ENCODE measurements around the gene GALNT18.
"Not testable (repeated sequence)": the region's sequence is repeated elsewhere in the genome, so short reads cannot be mapped to it uniquely, and the experiment has no call there.

GALNT18 gene

GRCh38 chr11:11378184-11378940 lies 243.4 kb downstream of the GALNT18 start:
- no peak for DNase-seq

DNA sequence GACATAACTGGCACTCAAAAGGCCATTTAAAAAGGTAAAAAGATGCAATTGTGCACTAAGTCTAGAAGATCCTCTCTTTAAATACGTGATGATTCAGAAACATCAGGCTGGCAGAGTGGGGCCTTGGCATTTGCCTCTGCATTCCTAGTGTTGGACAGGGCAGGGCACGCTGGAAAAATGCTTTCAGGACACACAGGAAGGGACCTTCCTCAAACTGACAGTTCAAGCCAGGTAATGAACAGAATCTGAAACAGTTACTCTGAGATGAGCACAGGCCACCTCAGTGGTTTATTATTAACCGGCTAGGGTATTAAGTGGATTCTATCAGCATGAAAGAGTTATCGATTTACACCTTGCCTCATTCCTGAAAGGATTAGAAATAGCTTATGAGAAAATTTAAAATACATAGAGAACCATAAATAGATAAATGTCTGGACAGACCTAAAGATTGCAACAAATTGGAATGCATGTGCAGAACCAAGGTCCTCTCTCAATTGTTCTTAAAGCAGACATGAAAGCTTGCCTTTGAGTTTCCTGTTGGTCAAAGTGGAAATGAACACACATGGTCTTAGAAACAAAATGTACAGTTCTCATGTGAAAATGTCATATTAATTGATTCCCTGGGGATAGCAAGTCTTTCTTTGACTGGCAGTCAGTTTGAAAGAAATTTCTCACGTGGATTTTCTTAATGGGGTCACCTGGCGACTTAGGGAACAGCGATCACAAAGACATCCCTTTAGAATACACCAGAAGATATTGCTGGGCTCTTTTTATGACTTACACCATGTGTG lies 247.3 kb downstream of the GALNT18 start:
- DNase-seq: no peak

DNA sequence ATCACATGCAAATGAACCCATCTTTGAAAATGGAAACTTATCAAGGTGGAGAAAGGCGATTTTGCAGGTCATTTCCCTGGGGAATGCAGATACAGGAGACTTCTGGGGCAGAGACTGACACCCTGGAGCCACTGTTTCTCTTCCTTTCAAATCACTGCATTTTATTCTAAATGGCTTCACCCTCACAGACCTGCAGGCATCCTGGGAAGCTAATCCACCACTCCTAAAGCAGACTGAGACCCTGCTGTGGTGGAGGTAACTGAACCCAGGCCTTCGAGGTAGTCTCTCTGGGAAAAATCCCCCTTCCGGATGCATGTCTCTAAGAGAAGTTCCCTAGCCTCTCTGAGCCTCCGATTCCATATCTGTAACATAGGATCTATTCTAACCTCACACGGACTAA lies 247.9 kb downstream of the GALNT18 start:
- no peak for DNase-seq

DNA sequence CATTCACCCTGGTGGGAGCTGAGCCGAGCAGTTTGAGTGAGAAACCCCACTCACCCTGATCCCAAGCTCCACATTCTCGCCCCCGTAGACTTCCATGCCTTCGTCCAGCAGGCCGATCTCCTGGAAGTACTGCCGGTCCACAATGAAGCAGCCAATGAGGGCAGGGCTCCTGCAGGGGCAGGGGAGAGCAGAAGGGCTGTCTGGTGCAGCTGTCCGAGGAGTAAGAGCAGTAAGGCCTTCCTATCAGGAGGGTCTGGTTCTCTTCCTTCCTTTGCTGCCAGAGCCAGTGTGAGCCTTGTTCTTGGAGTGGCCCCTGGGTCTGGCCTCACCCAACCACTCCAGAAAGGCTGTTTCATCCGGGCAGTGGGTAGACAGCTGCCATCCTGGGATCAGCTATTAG lies 249.3 kb downstream of the GALNT18 start:
- no peak for DNase-seq

DNA sequence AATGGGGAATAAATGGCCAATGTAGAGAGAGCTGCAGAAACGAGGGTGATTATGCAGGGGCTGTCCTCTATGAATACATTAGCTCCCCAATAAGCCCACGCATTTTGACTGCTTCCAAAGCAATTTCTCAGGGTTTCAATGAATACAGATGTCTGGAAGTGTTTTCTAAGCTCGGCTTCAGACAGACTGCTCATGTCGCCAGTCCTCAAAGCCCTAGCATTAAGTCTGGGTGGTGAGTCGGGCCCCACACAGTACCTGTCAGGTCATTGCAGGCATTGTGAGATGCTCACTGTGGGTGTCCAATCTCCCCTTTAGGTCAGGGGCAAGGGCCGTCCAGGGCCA lies 250.9 kb downstream of the GALNT18 start:
- DNase-seq: no peak

- no peak for DNase-seq
These were observed 251.4 kb downstream of the GALNT18 start for GRCh38 chr11:11370255-11370961.

DNA sequence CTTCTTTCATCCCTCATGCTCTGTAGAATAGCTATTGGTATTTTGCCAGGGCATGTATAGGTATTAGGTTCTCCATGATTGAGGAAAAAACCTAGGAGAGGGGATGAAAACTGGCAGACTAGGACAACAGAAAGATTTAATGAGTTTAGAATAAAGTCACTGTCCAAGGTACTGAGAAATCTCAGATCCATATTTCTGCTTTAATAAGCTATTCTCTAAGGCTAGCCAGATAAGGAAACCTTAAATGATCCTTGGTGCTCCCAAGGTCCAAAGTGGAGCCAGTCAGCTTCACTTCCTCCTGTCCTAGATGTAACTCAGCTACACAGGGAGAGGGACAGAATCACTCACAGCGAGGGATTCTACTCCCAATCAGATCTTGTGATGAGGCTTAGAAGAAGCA lies 255.0 kb downstream of the GALNT18 start:
- DNase-seq: no peak

DNA sequence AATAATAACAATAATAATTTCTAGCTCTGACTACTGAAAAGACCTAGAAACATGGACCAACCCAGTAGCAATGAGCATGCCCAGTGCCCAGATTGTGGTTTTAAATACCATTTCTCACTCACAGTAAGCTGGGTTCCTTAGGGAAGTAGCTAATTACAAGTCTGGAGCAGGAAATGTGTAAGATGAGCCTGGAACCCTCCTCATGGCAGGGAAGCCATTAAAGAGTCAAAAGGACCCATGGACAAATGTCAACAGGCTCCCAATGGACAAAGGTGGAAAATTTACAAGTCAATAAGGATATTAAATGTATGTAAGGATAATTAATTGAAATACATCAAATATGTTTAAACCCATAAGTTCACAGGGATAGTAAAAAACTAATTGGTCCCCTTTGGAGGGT lies 258.1 kb downstream of the GALNT18 start:
- DNase-seq: no peak

DNA sequence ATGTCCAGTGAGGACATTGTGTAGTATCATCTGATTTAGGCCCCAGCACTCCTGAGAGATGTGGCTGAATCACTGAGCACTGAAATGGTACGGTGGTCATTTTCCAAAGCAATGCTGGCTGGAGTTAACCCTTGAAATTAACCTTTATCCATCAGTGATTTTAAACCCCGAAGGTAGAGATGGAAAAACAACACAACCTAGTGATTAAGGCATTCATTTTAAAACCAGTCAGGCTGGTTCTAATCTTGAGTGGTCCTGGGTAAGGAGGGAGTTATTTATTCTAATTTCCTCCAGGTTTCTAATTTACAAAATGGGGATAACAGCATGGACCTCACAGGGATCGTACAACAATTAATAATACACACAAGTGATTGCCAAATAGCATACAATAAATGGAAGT lies 262.2 kb downstream of the GALNT18 start:
- no peak for DNase-seq

GRCh38 chr11:11356842-11357241 lies 265.0 kb downstream of the GALNT18 start:
- no peak for DNase-seq

GRCh38 chr11:11352878-11353277 lies 268.9 kb downstream of the GALNT18 start, which contains the start of gene CSNK2A3:
Gene CSNK2A3, minus strand, starts transcription at chr11:11353250. Its CDS starts 131 bp downstream, at chr11:11353119.
- not testable (repeated sequence) for DNase-seq

DNA sequence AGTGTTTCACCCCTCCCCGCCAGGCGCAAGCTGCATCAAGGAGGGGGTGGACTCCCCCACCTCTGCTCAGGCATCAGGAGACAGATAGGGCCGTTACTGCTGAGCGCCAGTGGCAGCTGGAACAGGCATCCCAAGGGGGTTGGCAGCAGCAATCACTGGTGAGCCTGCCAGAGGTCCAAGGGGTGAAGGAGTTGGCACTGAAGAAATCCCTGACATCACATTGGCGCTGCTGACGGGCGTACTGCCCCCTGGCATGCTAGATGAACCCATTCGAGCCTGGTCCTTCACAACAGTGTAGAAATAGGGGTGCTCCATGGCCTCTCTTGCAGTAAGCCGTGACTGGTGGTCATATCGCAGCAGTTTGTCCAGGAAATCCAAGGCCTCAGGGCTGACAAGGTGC lies 270.0 kb downstream of the GALNT18 start:
- not testable (repeated sequence) for DNase-seq

GRCh38 chr11:11351042-11351586 lies 270.7 kb downstream of the GALNT18 start:
- no peak for DNase-seq

GRCh38 chr11:11349870-11350337 lies 271.9 kb downstream of the GALNT18 start:
- no peak for DNase-seq

DNA sequence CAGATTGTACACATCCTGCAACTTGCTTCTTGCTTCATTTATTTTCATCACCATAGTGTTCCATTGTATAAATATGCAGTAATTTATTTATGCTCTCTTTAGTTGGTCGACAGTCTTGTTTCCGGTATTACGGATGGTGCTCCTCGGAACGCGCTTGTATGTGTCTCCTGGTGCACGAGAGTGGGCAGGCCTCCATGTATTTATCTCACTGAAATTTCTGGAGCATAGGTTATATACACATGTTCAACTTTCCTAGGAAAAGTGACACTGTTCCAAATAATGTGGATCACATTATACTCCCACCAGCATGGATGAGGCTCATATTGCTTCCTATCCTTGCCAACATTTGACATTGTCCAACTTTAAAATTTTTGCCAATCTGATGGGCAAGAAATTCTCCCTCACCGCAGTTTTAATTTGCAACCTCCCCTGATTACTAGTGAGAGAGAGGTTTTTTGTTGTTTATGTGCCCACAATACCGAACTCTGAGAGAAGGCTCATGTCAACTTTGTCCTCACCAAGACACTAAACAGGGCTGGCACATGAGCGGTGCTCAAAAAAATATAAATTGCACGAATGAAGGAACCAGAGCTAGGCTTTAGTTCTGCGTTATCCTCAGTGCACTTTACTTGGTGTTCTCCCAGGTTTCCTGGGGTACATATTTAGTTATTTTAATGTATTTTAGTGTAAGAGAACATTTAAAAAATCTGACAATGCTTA lies 272.5 kb downstream of the GALNT18 start:
- DNase-seq: no peak

DNA sequence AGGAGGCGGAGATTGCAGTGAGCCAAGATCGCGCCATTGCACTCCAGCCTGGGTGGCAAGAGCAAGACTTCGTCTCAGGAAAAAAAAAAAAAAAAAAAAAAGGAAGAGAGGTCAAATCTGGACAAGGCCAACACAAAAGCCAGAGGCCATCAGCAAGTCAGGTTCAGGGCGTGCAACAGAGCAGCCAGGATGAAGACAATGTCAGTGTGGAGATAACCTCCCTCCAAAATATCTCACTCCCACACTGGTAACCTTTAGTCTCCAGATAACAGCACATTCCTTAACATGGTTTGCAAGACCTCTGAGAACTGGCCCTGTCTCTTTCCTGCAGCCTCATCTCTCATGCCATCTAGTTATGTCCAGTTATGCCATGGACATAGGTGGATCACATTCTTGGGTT lies 273.5 kb downstream of the GALNT18 start:
- DNase-seq: no peak

DNA sequence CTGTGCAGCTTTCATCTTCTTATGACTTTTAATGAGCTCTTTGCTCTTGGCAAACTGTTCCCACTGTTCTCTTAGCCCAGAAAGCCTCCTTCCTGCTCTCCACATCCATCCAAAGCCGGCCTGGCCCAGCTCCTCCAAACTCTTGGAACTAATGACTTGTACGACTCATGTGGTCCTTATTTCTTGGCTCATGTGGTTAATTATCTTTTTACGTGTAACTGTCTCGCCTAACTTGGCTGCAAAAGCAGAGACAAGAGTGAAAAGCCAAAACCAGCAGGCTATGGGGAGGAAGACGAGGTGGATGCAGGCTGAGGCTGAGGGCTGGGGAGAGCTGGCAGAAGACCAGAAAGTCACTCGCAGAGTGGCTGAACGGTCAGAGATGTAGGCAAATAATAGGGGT lies 274.2 kb downstream of the GALNT18 start:
- DNase-seq: no peak

GRCh38 chr11:11346303-11346702 lies 275.5 kb downstream of the GALNT18 start:
- peak; percentile 30 for DNase-seq

DNA sequence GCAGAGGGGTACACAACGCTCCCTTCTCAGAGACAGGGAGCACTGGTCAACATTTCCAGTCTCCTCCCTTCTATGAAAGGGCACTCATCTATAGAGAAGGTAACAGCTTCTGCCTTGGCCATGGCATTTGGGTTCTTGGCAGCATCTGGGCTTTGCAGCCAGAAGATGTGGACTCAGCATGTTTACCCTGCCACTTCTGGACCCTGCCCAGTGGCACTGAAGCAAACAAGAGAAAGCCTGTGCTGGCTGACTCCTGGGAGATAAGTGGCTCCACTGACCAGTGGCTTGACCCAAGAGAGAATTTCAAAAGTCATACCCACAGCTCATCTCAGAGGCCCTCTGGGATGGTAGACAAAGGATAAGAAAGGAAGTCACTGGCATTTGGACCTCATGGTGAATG lies 276.7 kb downstream of the GALNT18 start:
- DNase-seq: no peak

GRCh38 chr11:11344045-11344444 lies 277.8 kb downstream of the GALNT18 start:
- DNase-seq: no peak

- no peak for DNase-seq
These were observed 283.5 kb downstream of the GALNT18 start for GRCh38 chr11:11338304-11338703.

DNA sequence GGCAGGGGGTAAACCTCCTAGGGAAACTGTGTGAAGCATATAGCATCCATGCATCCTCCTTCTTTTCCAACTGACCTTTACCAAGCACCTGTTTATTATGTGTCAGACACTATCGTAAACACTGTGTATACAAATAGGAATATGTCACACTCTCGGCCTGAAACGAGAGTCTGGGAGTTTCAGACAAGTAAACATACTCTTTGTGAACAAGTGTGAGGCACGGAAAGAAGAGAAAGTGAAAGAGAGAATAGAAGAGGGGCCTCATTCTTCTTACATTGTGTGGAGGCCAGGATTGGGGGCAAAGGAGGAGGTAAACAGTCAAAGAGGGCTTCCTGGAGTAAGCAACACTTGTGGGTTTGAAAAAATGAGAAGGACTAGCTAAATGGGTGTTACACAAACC lies 285.1 kb downstream of the GALNT18 start:
- no peak for DNase-seq

DNA sequence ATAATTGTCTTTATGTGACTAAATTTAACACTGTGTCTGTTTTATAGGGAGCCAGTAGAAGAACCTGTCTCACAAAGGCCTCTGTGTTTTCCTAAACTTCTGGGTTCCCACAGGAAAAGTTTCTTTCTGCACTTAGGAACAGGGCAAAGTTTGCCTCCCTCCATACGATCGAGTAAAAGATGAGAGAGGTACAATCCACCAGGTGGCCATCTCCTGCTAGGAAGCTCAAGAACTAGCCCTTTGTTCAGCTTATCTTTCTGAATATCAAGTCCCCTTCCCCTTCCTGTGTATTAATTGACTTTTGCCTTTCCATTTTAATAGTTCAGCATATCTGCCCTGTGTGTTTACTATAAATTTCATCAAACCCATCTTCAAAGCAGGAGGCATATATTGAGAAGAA lies 286.8 kb downstream of the GALNT18 start:
- DNase-seq: no peak
